Left kidney (tissue), 2 donors: Measurements from ENCODE around the gene TCF7. TPM values are rescaled to one million over a fixed set of nuclear protein-coding genes. Genes with fewer than 3 reads are reported as not detected.
A peak's percentile ranks its signal among the peaks of the same experiment; 100 is the strongest.

ENCODE experiments used
- DNase-seq: peaks from one replicate; pipeline ENCODE4 v3.0.0-alpha.2; 2013
- polyA plus RNA-seq: library from polyadenylated mRNA; unstranded; fragments of 120-200 nt; gene quantifications from one replicate; pipeline ENCODE4 v1.2.1, GENCODE V29; 2013; ENCODE audit not compliant: insufficient read length

Gene TCF7
- polyA plus RNA-seq, 1 donor: 13.0 TPM

DNA sequence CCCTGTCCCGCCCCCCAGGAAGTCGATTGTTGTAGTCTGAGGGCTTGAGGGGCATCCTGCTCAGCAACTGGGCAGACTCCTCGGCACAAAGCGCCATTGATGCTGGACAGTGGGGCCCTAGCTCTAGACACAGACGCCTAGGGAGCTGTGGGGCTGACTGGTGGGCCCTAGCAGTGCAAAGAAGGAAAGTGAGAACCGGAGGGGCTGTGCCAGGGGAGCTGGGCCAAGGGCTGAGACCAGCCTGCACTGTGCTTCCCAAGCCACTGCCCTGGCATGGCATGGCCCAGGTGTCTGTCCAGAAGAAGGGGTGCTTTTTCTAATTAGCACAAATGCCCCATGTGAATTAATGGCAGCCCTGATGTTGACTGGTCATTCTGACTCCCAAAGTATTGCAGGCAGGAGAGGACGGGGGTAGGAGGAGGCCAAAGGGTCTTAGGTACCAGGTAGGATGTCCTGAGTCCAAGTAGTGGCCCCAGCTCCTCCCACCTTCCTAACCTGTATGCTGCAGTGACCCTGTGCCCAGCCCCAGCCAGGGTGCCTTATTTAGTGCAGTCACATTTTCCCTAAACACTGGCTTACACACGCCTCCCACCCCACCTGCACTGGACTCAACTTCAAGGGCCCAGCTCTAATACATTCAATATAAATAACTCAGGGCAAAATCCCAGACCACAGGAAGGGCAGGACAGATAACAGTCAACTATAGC, 15.9 kb downstream of the TCF7 start:
- no peak for DNase-seq

DNA sequence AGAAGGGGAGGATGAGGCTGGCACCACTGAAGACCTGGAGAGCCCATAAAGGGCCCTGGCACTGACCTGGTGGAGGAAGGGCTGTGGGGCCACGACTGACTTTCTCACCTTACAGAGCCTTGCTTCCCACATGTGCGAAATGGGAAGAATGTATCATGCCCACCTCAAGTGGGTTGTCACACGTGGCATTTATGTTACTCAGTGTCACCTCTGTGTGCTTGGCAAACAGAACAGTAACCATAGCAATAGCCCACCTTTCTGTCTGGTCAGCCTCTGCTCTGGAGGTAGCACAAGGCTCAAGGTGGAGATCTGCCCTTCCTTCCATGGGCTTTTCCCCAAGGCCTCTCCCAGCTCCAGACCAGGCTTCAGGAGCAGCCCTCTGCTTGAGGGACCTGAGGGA, 16.7 kb downstream of the TCF7 start:
- DNase-seq: no peak

DNA sequence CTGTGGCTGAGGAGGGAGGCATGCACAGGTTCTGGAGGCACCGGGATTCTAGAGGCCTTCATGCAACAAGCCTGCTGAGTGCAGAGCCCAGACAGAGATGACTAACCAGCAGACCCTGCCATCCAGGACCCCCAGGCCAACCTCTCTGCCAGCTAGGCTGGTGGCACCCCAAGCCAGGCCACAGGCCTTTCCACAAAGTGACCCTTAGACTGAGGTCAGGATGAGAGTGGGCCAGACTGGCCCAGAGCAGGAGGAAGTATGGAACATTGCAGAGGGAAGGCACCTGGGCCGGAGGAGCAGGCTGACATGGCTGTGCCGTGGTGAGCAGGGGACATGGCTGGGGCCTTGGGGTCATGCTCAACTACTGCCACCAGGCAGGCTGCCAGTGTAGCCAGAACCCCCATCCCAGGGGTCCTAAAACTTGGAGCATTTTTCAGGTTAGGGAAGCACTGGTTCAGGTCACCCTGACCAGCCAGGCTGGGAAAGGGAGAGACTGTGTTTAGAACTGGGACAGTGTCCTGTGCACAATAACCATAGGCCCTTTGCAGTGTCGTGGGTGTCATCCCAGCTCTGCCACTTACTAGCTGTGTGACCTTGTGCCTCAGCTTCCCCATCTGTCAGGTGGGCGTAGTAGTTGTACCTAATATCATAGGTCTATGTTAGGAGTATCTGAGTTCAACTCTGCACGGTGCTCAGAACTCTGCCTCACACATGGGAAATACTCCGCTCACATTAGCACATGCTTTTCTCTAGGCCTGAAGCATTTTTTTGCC, 17.3 kb downstream of the TCF7 start:
- DNase-seq: no peak

DNA sequence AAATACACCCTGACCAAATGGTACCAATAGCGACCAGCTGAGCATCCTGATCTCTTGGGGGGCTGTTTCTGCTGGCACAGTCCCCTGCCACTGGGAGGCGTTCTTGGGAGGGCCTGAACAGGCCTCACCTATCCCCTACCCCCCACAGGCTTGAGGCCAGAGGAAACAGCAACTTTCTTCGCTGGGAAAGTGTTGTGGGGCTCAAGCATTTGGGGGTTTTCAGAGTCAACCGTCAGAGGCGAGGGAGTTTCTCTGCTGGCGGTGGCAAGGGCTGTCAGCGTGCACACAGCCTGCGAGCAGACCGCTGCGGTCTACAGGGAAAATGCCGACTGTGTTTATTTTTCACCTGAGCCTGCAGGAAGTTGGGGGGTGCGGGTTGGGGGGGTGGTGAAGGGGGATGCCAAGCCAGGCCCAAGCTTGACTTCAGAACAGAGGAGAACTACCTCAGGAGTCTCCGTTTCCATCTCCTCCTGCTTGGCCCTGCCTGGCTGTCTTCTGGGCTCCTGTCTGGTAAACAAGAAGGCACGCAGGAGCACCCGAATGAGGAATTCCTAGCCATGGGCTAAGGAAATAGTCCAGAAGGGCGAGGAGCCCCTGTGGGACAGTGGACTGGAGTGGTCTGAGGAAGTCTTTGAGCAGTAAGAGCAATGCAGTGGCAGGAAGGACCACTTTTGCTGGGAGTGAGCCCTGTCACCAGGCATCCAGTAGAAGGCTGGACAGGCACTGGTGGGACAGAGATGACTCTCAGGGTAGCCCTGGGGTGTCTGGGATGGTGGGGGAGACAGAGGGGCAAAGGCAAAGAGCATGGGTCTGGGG, 18.1 kb downstream of the TCF7 start:
- no peak for DNase-seq

DNA sequence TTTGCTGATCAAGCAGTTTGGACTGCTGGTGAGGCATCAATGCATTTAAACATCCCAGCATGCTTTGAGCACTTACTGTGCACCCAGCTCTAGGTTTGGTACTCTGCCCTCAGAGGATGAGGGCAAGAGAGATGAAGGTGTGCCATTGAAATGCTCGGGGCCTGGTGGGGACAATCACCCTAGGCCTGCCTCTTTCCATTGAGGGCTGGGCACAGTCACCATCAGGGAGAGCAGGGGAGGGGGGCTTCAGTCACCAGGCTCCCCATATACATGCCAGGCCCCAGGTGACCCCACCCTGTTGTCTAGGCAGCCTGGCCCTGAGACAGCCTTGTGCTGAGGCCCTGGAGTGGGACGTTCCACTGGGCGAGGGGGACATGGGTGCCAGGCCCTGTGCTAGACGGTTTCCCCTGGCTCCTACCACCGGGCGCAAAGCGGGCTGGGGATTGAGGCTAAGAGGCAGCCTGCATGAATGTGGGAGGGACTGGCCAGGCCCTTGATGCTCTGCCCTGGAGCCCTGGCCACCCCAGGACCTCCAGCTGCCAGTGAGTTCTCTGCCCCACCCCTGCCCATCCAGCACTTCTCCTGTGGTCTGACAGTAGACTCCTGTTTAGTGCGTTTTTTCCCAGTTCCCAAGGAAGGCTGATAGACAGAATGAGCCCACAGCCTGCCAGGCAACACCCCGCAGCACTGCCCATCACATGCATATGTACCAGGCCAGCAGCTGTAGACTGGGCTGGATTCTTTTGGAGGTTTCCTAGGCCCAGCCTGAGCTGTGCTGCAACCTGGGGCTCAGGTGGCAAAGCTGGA, 18.9 kb downstream of the TCF7 start:
- no peak for DNase-seq

DNA sequence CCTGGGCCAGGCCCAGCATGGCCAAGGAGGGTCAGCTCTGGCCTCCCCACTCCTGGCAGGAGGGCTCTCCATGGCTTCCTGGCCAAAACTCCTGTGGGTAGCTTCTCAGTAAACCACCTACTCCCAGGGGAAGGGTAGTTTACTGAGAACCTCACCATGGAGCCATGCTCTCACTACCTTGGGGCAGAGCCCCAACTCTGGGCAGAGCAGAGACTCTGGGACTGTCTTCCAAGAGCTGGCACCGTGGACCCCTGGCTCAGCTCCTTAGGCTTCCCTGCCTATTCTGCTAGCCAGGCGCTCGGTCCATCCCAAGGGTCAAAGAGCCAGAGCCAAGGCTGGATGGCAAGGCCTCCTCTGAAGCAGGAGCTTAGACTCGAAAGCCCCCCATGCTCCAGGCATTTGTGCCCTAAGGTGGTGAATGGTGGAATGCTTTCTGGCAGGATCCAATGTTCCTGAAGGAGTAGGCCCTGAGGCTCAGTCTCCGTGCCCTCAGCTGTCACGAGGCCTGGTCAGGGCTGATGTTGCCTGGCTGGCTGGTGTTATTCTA, 19.6 kb downstream of the TCF7 start:
- DNase-seq: no peak

DNA sequence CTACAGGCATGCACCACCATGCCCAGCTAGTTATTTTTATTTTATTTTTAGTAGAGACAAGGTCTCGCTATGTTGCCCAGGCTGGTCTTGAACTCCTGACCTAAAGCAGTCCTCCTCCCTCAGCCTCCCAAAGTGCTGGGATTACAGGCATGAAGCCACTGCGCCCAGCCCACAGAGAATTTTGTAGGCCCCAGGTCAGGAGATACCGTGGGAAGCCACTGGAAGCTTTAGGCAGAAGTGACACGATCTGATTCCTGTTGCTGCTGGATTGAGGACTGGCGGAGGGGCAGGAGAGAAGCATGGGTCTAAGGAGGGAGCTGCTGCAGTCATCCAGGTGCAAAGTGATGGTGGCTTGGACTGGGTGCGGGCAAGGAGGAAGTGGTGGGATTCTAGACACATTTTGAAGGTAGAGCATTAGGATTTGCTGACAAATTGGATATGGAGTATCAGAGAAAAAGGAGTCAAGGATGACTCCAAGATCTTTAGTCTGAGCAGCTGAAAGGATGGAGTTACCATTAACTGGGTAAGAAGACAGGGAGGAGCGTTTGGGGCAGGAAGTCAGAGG, 20.7 kb downstream of the TCF7 start:
- no peak for DNase-seq

DNA sequence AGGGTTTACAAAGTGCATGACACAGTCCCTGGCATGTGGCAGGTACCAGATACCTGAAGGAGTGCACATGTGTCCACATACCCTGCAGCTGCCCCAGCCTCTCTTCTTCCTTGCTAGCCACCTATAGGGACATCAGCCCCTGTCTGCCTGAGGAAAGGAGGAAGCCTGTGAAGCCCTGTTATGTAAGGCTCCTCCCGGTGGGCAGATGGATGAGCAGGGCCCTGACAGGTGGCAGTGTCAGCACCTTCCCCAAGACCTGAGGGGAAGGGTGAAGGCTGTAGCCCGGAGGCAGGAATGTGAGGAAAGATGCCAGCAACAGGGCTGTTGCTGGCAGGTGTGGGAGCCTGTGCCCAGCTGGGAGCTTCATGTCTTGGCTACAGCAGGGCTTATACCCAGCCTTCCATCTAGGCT, 21.7 kb downstream of the TCF7 start:
- DNase-seq: no peak

DNA sequence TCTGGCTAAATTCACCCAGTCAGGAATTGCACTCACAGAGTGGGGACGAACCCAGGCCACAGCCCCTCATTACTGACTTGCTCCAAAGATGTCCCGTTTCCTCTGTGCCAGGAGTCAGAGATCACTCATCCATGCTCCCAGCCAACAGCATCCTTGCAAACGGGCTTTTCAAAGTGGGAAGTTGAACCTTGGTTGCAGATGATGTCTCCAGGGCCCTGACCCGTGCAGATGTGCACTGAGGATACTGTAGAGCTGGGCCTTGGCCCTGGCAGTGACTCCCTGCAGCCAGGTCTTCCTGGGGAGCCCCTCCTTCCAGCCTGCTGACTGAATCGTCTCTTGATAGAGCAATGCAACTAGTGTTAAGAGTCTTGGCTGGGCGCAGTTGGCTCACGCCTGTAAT, 22.3 kb downstream of the TCF7 start:
- DNase-seq: no peak

DNA sequence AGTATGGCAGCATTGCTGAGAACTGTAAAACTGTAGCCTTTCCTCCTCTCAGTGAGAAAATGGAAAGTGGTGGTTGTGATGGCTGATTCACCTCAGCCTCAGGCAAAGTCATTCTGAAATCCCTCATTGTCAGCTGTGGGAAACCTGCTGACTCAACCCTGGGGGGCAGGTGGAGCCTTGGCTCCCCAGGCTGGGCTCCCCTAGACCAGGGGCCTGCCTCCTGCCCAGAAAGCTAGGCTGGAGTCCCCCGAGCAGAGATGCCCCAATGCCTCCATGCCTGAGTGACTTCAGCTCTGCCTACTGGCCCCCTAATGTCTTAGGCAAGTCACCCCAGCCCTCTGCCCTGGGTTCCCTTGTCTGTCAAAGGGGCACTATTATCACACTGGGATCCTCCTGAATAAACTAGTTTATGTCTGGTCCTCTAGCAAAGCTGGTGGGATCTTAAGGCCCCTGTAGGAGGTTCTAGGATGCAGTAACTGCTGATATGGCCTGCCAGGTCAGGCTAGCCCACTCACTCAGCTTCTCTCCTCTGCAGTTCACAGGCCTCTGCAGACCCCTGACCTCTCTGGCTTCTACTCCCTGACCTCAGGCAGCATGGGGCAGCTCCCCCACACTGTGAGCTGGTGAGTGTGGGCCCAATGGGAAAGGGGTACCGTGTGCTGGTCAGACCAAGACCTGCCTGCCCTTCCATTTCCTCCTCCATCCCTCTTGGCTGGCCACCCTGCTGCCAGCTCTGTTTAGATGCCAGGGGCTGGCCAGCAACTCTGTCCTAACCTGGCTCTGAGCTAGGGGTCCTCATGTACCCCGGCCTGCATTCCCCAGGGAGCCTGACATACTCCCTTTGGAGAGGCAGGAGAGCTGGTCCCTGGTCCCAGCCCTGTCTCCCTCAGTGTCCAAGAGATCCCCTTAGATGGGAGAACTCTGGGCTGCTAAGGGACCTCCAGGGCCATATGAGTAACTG, 24.2 kb downstream of the TCF7 start:
- DNase-seq: no peak

DNA sequence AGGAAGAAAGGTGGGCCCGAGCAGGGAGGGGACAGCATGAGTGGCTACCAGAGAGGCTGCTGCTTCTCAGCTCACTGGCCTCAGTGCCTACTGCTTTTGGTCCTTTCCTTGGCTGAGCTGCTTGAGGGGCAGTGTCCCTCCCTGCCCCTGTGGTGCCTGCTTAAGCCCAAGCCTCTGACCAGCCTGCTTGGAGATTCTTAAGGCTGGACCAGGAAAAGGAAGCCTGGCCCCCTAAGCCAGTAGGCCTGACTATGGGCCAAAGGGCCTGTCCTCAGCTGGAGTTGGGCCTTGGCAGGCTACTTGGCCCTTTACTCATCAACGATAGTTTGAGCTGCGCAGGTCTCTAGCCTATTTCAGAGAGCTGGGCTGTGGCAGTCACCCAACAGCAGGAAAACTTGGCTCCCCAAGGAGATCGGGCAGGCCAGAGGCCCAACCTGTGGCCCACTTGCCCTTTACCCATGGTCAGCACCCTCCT, 24.9 kb downstream of the TCF7 start:
- no peak for DNase-seq

DNA sequence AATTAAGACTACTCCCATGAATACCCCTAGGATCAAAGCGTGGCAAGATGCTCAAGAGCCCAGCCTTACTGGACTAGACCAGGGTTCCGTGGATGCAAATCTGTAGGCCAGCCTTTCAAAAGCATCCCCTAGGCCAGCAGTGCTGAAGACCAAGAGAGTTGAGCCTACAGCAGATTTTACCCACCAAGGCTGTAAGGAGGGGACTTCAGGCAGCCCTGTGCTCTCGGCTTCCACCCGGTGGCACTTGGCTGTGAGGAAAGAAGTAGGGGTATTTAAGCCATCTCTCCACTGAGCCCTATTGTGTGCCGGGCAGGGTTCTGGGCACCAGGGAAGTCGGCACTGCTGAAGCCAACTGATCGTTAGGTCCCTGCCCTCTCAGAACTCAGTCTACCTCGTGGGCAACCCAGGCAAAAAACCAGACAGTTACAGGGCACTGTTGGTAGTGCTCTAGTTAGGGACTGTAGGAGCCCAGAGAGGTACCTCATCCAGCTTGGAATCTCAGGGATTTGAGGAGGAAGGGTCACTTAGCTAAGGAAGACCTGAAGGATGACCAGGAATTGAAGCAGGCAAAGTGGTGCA, 25.5 kb downstream of the TCF7 start:
- DNase-seq: no peak

DNA sequence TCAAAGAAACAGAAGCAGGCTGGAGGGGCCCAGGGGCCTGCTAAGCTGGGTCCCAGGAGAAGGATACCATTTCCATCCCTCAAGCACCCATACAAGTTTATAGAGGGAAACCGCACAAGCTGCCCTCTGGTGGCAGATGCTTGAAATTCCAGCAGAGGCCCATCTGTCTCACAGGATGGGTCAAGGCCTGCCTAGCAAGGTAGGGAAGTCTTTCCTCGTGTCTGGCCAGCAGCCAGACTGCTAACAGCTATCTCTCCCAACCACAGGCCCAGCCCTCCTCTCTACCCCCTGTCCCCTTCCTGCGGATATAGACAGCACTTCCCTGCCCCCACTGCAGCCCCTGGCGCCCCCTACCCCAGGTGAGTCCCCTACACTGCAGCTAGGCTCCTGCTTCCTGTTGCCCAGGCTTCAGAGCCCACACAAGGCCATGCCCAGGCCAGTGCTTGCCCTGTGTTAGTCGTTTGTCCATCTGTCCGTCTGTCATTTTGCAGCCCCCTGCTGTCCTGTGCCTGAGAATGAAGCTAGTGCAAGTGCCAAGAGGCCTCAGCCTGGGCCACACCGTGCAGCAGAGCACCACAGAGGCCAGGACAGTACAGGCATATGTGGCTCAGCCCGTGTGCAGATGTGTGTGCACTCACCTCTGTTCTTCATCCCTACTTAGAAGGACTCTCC, 26.2 kb downstream of the TCF7 start:
- DNase-seq: peak; percentile 53

DNA sequence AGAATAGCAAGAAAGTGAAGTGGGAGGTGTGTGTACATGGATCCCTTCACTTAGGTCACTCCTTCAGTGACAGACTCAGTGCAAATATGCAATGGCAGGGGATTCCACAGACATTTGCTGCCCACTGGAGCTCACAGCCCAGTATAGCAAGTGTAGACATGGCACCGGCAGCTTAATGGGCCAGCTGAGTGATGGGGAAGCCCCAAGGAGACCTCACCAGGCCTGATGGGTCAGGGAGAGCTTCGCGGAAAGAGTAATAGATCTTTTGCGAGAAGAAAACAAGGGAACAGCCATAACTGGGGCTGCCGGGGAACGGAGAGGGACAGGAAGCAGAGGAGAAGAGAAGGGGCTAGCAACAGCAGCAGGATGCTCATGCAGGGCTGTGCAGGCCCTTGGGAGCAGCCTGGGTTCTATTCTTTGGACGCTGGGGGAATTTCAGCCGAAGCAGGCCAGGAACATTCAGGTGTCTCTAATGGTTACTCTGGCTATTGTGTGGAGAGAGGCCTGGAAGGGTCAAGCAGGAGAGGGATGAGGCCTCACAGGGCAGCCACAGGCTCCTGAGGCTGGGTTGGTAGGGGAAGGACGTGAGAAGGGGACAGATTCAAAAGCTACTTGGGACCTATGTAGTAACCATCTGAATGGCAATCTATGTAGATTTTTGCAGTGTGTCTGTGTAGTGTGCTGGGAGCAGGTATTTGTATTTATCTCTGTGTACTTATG, 27.0 kb downstream of the TCF7 start:
- no peak for DNase-seq

DNA sequence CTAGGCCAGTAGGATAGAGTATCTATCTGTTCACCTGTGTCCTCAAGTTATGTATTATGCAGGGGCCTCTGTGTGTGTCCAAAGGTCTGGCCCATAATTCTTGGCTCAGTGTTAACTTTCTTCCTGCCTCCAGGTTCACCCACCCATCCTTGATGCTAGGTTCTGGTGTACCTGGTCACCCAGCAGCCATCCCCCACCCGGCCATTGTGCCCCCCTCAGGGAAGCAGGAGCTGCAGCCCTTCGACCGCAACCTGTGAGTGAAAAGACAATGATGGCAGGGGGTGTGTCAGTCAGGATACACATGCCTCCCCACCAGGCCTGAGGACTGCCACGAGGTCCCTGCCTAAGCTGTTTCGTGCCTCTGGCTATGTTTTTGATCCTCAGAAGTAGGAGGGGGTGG, 27.6 kb downstream of the TCF7 start:
- no peak for DNase-seq

DNA sequence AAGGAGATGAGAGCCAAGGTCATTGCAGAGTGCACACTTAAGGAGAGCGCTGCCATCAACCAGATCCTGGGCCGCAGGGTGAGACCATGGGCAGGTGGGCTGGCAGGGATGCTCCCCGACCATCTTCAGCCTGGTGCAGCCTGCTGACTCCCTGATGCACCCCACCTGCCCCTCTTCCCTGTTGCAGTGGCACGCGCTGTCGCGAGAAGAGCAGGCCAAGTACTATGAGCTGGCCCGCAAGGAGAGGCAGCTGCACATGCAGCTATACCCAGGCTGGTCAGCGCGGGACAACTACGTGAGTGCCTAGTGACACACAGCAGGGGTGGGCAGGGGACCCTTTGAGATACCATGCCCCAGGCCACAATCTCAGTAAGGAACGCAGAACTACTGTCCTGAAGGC, 28.3 kb downstream of the TCF7 start:
- no peak for DNase-seq

DNA sequence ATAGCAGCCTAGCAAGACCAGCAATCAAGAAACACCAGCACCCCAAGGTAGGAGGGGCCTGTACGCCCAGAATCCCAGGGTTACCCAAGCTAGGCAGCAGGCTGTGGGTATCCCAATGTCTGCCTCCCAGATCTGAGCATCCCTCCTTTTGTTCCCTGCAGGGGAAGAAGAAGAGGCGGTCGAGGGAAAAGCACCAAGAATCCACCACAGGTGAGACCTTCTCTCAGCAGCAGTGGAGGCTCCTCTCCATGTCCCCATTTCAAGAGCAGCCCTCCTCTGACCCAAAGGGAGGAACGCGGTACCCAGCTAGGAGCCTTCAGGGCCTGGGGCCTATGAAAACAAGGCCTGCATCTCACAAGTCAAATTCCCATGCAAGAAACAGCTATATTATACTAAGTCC, 28.9 kb downstream of the TCF7 start:
- no peak for DNase-seq
